Testis (tissue), 3 donors: Measurements from ENCODE around the gene NDST1. TPM values are rescaled to one million over a fixed set of nuclear protein-coding genes. Genes with fewer than 3 reads are reported as not detected.

ENCODE experiments used
- DNase-seq: peaks from one replicate; pipeline ENCODE4 v3.0.0-alpha.2; 2019
- H3K27ac ChIP-seq, 2 donors: fragments of 200-600 bp; sonication (generic); one replicate each; pipeline ENCODE4 v1.5.1; 2019
- H3K27me3 ChIP-seq: fragments of 200-600 bp; sonication (generic); one replicate; pipeline ENCODE4 v1.5.1; 2019
- H3K36me3 ChIP-seq: fragments of 200-600 bp; sonication (generic); one replicate; pipeline ENCODE4 v1.5.1; 2017; ENCODE audit warnings: low read depth; ENCODE audit errors: missing control alignments
- H3K4me1 ChIP-seq: fragments of 200-600 bp; sonication (generic); one replicate; pipeline ENCODE4 v1.5.1; 2019
- H3K4me3 ChIP-seq, 2 donors: fragments of 200-600 bp; sonication (generic); one replicate each; pipeline ENCODE4 v1.5.1; 2017 to 2019
- H3K9me3 ChIP-seq: fragments of 200-600 bp; sonication (generic); one replicate; pipeline ENCODE4 v1.5.1; 2017
- CTCF ChIP-seq, 3 experiments: fragments of 450-650 bp in 2 of 3; fragments of 200-600 bp in 1 of 3; sonication (generic) in 1 of 3; IDR thresholded peaks; one replicate each; pipeline ENCODE4 v1.5.1; 2016 to 2019; ENCODE audit warnings: antibody characterized with exemption in 3 of 3, mild to moderate bottlenecking in 2 of 3, moderate library complexity in 1 of 3
- POLR2A ChIP-seq: fragments of 450-650 bp; IDR thresholded peaks from one replicate; pipeline ENCODE4 v1.6.1; 2017; ENCODE audit warnings: antibody characterized with exemption, mild to moderate bottlenecking, moderate library complexity
- WGBS, 2 donors: methylation state at CpG; one replicate each; pipeline ENCODE4 v1.1.5; 2018; 5-methylcytosine and 5-hydroxymethylcytosine counted together
- intact Hi-C: fragments of 100-400 bp; cut with DNase I; formaldehyde crosslinking; loops from one replicate; pipeline ENCODE4 v1.15.1; 2023; ENCODE audit warnings: low total_unique reads
- polyA plus RNA-seq: library from polyadenylated mRNA; stranded (reverse); fragments of 350-450 nt; fragmentation: Illumina TruSeq; extraction: RNeasy Lipid Tissue Mini Kit (QIAGEN cat#74804); gene quantifications from one replicate; pipeline ENCODE4 v1.2.3, GENCODE V29; 2014; ENCODE audit warnings: low read depth, low replicate concordance; ENCODE audit not compliant: insufficient read depth
- total RNA-seq, 2 donors: library from RNA; depleted of rRNA; stranded (reverse); fragments of >200 nt; gene quantifications; one replicate each; pipeline ENCODE4 v1.2.3, GENCODE V29; 2016

NDST1 gene
- total and polyA plus RNA-seq, 3 donors from 2014 or later: 55.0 to 174 (median 167) TPM

GRCh38 chr5:150585781-150586341 lies 77.9 kb downstream of the NDST1 start:
- TF ChIP-seq POLR2A: no peak
- TF ChIP-seq CTCF (IDR thresholded peaks at IDR 0.05): no peak
- peaks cover 19% of the 10 kb centered on the region for H3K4me1 ChIP-seq
- H3K36me3 ChIP-seq: no peaks in the 10 kb centered on the region
- H3K4me3 ChIP-seq: no peak overlapping the region
- H3K9me3 ChIP-seq: no peaks in the 10 kb centered on the region
- WGBS, 2 donors: 84 to 96% methylated on average over 7 to 9 of the region's 9 CpGs
- no peak for DNase-seq
- intact Hi-C loops: no loop called here
- no peaks in the 10 kb centered on the region for H3K27me3 ChIP-seq
- H3K27ac ChIP-seq: no peak overlapping the region

GRCh38 chr5:150587016-150587415 lies 79.1 kb downstream of the NDST1 start:
- intact Hi-C loops: no loop called here
- H3K27ac ChIP-seq: no peak overlapping the region
- no peaks in the 10 kb centered on the region for H3K27me3 ChIP-seq
- no peaks in the 10 kb centered on the region for H3K36me3 ChIP-seq
- H3K9me3 ChIP-seq: no peaks in the 10 kb centered on the region
- TF ChIP-seq POLR2A (no peak), CTCF (IDR thresholded peaks at IDR 0.05) (no peak)
- H3K4me3 ChIP-seq: no peak overlapping the region
- peaks cover 28% of the 10 kb centered on the region for H3K4me1 ChIP-seq
- no peak for DNase-seq

GRCh38 chr5:150587856-150588595 lies 80.1 kb downstream of the NDST1 start:
- no peaks in the 10 kb centered on the region for H3K27me3 ChIP-seq
- no peak overlapping the region for H3K27ac ChIP-seq
- H3K4me1 ChIP-seq: peaks cover 22% of the 10 kb centered on the region
- no peaks in the 10 kb centered on the region for H3K36me3 ChIP-seq
- H3K9me3 ChIP-seq: no peaks in the 10 kb centered on the region
- 56 to 59% methylated on average over 6 of the region's 6 CpGs for WGBS, 2 donors
- DNase-seq: no peak
- TF ChIP-seq POLR2A (no peak), CTCF (IDR thresholded peaks at IDR 0.05) (no peak)
- intact Hi-C loops: no loop called here
- no peak overlapping the region for H3K4me3 ChIP-seq

GRCh38 chr5:150588596-150588890 lies 80.6 kb downstream of the NDST1 start:
- Histone ChIP-seq H3K36me3 (no peaks in the 10 kb centered on the region), H3K27ac (no peak overlapping the region), H3K4me3 (no peak overlapping the region), H3K4me1 (peaks cover 24% of the 10 kb centered on the region), H3K27me3 (no peaks in the 10 kb centered on the region), H3K9me3 (no peaks in the 10 kb centered on the region)
- 83 to 89% methylated on average over 1 of the region's 1 CpG for WGBS, 2 donors
- TF ChIP-seq POLR2A (no peak), CTCF (IDR thresholded peaks at IDR 0.05) (no peak)
- intact Hi-C loops: no loop called here
- no peak for DNase-seq
